ENCODE data around the gene FSHR.

The FSHR gene

GRCh38 chr2:49049161-49049560, 105.2 kb downstream of the FSHR start:
- Histone ChIP-seq H3K9me3 (ENCODE audit: control insufficient read depth, insufficient read depth, low read length) (no peaks in the 10 kb centered on the region), H3K9ac (ENCODE audit: low read depth, low read length) (no peak overlapping the region), H3K4me3 (ENCODE audit: low read depth, low read length) (no peak overlapping the region), H3K4me1 (ENCODE audit: control insufficient read depth, insufficient read depth, low read length) (peaks cover 11% of the 10 kb centered on the region), H3K27me3 (ENCODE audit: control insufficient read depth, insufficient read depth, low read length) (no peaks in the 10 kb centered on the region), H3K36me3 (ENCODE audit: control insufficient read depth, insufficient read depth, low read length) (no peaks in the 10 kb centered on the region)

GRCh38 chr2:49045083-49045482, 109.2 kb downstream of the FSHR start:
- H3K9ac ChIP-seq (ENCODE audit: low read depth, low read length): no peak overlapping the region
- H3K36me3 ChIP-seq (ENCODE audit: control insufficient read depth, insufficient read depth, low read length): no peaks in the 10 kb centered on the region
- no peak overlapping the region for H3K4me3 ChIP-seq (ENCODE audit: low read depth, low read length)
- peaks cover 11% of the 10 kb centered on the region for H3K4me1 ChIP-seq (ENCODE audit: control insufficient read depth, insufficient read depth, low read length)
- no peaks in the 10 kb centered on the region for H3K9me3 ChIP-seq (ENCODE audit: control insufficient read depth, insufficient read depth, low read length)
- H3K27me3 ChIP-seq (ENCODE audit: control insufficient read depth, insufficient read depth, low read length): no peaks in the 10 kb centered on the region

- Histone ChIP-seq H3K36me3 (ENCODE audit: control insufficient read depth, insufficient read depth, low read length) (no peaks in the 10 kb centered on the region), H3K27me3 (ENCODE audit: control insufficient read depth, insufficient read depth, low read length) (no peaks in the 10 kb centered on the region), H3K4me3 (ENCODE audit: low read depth, low read length) (no peak overlapping the region), H3K4me1 (ENCODE audit: control insufficient read depth, insufficient read depth, low read length) (peaks cover 11% of the 10 kb centered on the region), H3K9ac (ENCODE audit: low read depth, low read length) (no peak overlapping the region), H3K9me3 (ENCODE audit: control insufficient read depth, insufficient read depth, low read length) (no peaks in the 10 kb centered on the region)
Observed at GRCh38 chr2:49044350-49045079, 109.8 kb downstream of the FSHR start.

- Histone ChIP-seq H3K4me1 (ENCODE audit: control insufficient read depth, insufficient read depth, low read length) (peaks cover 11% of the 10 kb centered on the region), H3K9me3 (ENCODE audit: control insufficient read depth, insufficient read depth, low read length) (no peaks in the 10 kb centered on the region), H3K36me3 (ENCODE audit: control insufficient read depth, insufficient read depth, low read length) (no peaks in the 10 kb centered on the region), H3K9ac (ENCODE audit: low read depth, low read length) (no peak overlapping the region), H3K4me3 (ENCODE audit: low read depth, low read length) (no peak overlapping the region), H3K27me3 (ENCODE audit: control insufficient read depth, insufficient read depth, low read length) (no peaks in the 10 kb centered on the region)
Observed at GRCh38 chr2:49043405-49043982, 110.8 kb downstream of the FSHR start.

- Histone ChIP-seq H3K4me1 (ENCODE audit: control insufficient read depth, insufficient read depth, low read length) (peaks cover 11% of the 10 kb centered on the region), H3K27me3 (ENCODE audit: control insufficient read depth, insufficient read depth, low read length) (no peaks in the 10 kb centered on the region), H3K4me3 (ENCODE audit: low read depth, low read length) (no peak overlapping the region), H3K36me3 (ENCODE audit: control insufficient read depth, insufficient read depth, low read length) (no peaks in the 10 kb centered on the region), H3K9ac (ENCODE audit: low read depth, low read length) (no peak overlapping the region), H3K9me3 (ENCODE audit: control insufficient read depth, insufficient read depth, low read length) (no peaks in the 10 kb centered on the region)
Observed at GRCh38 chr2:49042488-49042887, 111.8 kb downstream of the FSHR start.

GRCh38 chr2:49041061-49041460, 113.3 kb downstream of the FSHR start:
- no peaks in the 10 kb centered on the region for H3K36me3 ChIP-seq (ENCODE audit: control insufficient read depth, insufficient read depth, low read length)
- no peaks in the 10 kb centered on the region for H3K9me3 ChIP-seq (ENCODE audit: control insufficient read depth, insufficient read depth, low read length)
- H3K9ac ChIP-seq (ENCODE audit: low read depth, low read length): no peak overlapping the region
- H3K4me1 ChIP-seq (ENCODE audit: control insufficient read depth, insufficient read depth, low read length): peaks cover 11% of the 10 kb centered on the region
- no peak overlapping the region for H3K4me3 ChIP-seq (ENCODE audit: low read depth, low read length)
- no peaks in the 10 kb centered on the region for H3K27me3 ChIP-seq (ENCODE audit: control insufficient read depth, insufficient read depth, low read length)

- Histone ChIP-seq H3K4me3 (ENCODE audit: low read depth, low read length) (no peak overlapping the region), H3K9ac (ENCODE audit: low read depth, low read length) (no peak overlapping the region), H3K9me3 (ENCODE audit: control insufficient read depth, insufficient read depth, low read length) (no peaks in the 10 kb centered on the region), H3K4me1 (ENCODE audit: control insufficient read depth, insufficient read depth, low read length) (no peaks in the 10 kb centered on the region), H3K27me3 (ENCODE audit: control insufficient read depth, insufficient read depth, low read length) (no peaks in the 10 kb centered on the region), H3K36me3 (ENCODE audit: control insufficient read depth, insufficient read depth, low read length) (no peaks in the 10 kb centered on the region)
Observed at GRCh38 chr2:49037197-49037596, 117.1 kb downstream of the FSHR start.

- H3K4me1 ChIP-seq (ENCODE audit: control insufficient read depth, insufficient read depth, low read length): no peaks in the 10 kb centered on the region
- H3K9ac ChIP-seq (ENCODE audit: low read depth, low read length): no peak overlapping the region
- no peaks in the 10 kb centered on the region for H3K9me3 ChIP-seq (ENCODE audit: control insufficient read depth, insufficient read depth, low read length)
Observed at GRCh38 chr2:49035481-49035880, 118.8 kb downstream of the FSHR start.

GRCh38 chr2:49033394-49034185, 120.7 kb downstream of the FSHR start:
- no peaks in the 10 kb centered on the region for H3K36me3 ChIP-seq (ENCODE audit: control insufficient read depth, insufficient read depth, low read length)
- H3K9me3 ChIP-seq (ENCODE audit: control insufficient read depth, insufficient read depth, low read length): no peaks in the 10 kb centered on the region
- H3K9ac ChIP-seq (ENCODE audit: low read depth, low read length): no peak overlapping the region
- no peaks in the 10 kb centered on the region for H3K4me1 ChIP-seq (ENCODE audit: control insufficient read depth, insufficient read depth, low read length)
- H3K4me3 ChIP-seq (ENCODE audit: low read depth, low read length): no peak overlapping the region
- H3K27me3 ChIP-seq (ENCODE audit: control insufficient read depth, insufficient read depth, low read length): no peaks in the 10 kb centered on the region

More at GRCh38 chr2:49035481-49035880, 118.8 kb downstream of the FSHR start:
- no peak overlapping the region for H3K4me3 ChIP-seq (ENCODE audit: low read depth, low read length)
- H3K27me3 ChIP-seq (ENCODE audit: control insufficient read depth, insufficient read depth, low read length): no peaks in the 10 kb centered on the region
- no peaks in the 10 kb centered on the region for H3K36me3 ChIP-seq (ENCODE audit: control insufficient read depth, insufficient read depth, low read length)

GRCh38 chr2:49032936-49033335, 121.4 kb downstream of the FSHR start:
- H3K36me3 ChIP-seq (ENCODE audit: control insufficient read depth, insufficient read depth, low read length): no peaks in the 10 kb centered on the region

GRCh38 chr2:49032126-49032525, 122.2 kb downstream of the FSHR start:
- Histone ChIP-seq H3K4me1 (ENCODE audit: control insufficient read depth, insufficient read depth, low read length) (no peaks in the 10 kb centered on the region), H3K36me3 (ENCODE audit: control insufficient read depth, insufficient read depth, low read length) (no peaks in the 10 kb centered on the region), H3K4me3 (ENCODE audit: low read depth, low read length) (no peak overlapping the region), H3K27me3 (ENCODE audit: control insufficient read depth, insufficient read depth, low read length) (no peaks in the 10 kb centered on the region), H3K9me3 (ENCODE audit: control insufficient read depth, insufficient read depth, low read length) (no peaks in the 10 kb centered on the region), H3K9ac (ENCODE audit: low read depth, low read length) (no peak overlapping the region)

More at GRCh38 chr2:49032936-49033335, 121.4 kb downstream of the FSHR start:
- H3K9me3 ChIP-seq (ENCODE audit: control insufficient read depth, insufficient read depth, low read length): no peaks in the 10 kb centered on the region
- H3K9ac ChIP-seq (ENCODE audit: low read depth, low read length): no peak overlapping the region
- H3K4me1 ChIP-seq (ENCODE audit: control insufficient read depth, insufficient read depth, low read length): no peaks in the 10 kb centered on the region
- no peaks in the 10 kb centered on the region for H3K27me3 ChIP-seq (ENCODE audit: control insufficient read depth, insufficient read depth, low read length)
- H3K4me3 ChIP-seq (ENCODE audit: low read depth, low read length): no peak overlapping the region

GRCh38 chr2:49029406-49029805, 124.9 kb downstream of the FSHR start:
- no peaks in the 10 kb centered on the region for H3K4me1 ChIP-seq (ENCODE audit: control insufficient read depth, insufficient read depth, low read length)

More at GRCh38 chr2:49029406-49029805, 124.9 kb downstream of the FSHR start:
- H3K36me3 ChIP-seq (ENCODE audit: control insufficient read depth, insufficient read depth, low read length): no peaks in the 10 kb centered on the region
- no peaks in the 10 kb centered on the region for H3K27me3 ChIP-seq (ENCODE audit: control insufficient read depth, insufficient read depth, low read length)
- no peak overlapping the region for H3K9ac ChIP-seq (ENCODE audit: low read depth, low read length)
- H3K9me3 ChIP-seq (ENCODE audit: control insufficient read depth, insufficient read depth, low read length): no peaks in the 10 kb centered on the region
- no peak overlapping the region for H3K4me3 ChIP-seq (ENCODE audit: low read depth, low read length)
